K562 (cell line): Measurements from ENCODE around the gene DARS1.

ENCODE experiments used
- CREM ChIP-seq: IDR thresholded peaks from 2 replicates; pipeline ENCODE4 v1.6.1; 2014; ENCODE audit warnings: antibody characterized with exemption, low read depth
- EP300 ChIP-seq: IDR thresholded peaks from 2 replicates; pipeline ENCODE4 v1.6.1; 2012; ENCODE audit warnings: low read length, improper control_type of control experiment
- JUND ChIP-seq, 2 experiments: IDR thresholded peaks; 2 replicates in 1 of 2; 3 replicates in 1 of 2; pipeline ENCODE4 v1.6.1; 2011; ENCODE audit warnings: borderline replicate concordance in 2 of 2, low read depth in 2 of 2, low read length in 2 of 2, improper control_type of control experiment in 1 of 2, missing biosample characterization in 1 of 2, missing genetic modification characterization in 1 of 2, missing genetic modification reagents in 1 of 2
- RNF2 ChIP-seq: sonication (generic); IDR thresholded peaks from 2 replicates; pipeline ENCODE4 v1.6.1; 2016
- ZC3H11A ChIP-seq: IDR thresholded peaks from 2 replicates; pipeline ENCODE4 v1.6.1; 2012; ENCODE audit warnings: low read depth, low read length, improper control_type of control experiment
- TF ChIP-seq, protein P1 (sequence below): fragments of 450-650 bp; formaldehyde crosslinking; IDR thresholded peaks from 2 replicates; pipeline ENCODE4 v1.4.0; 2020; ENCODE audit warnings: mild to moderate bottlenecking, moderate library complexity
- TF ChIP-seq, protein P2 (sequence below), 2 experiments: fragments of 450-650 bp; formaldehyde crosslinking in 1 of 2; IDR thresholded peaks; 2 replicates each; pipeline versions ENCODE4 v1.4.0 to v1.6.1; 2014 to 2020; ENCODE audit warnings: mild to moderate bottlenecking in 2 of 2, borderline replicate concordance in 1 of 2, low read depth in 1 of 2
- TF ChIP-seq, protein P3 (sequence below): fragments of 450-650 bp; formaldehyde crosslinking; IDR thresholded peaks from 2 replicates; pipeline ENCODE4 v1.4.0; 2022; ENCODE audit warnings: missing genetic modification characterization
- TF ChIP-seq, protein P4 (sequence below), 3 experiments: IDR thresholded peaks in 2 of 3; conservative IDR thresholded peaks in 1 of 3; 2 replicates each; pipeline ENCODE4 v1.5.1; 2011 to 2012; ENCODE audit warnings: low read length in 3 of 3, mild to moderate bottlenecking in 3 of 3, control low read depth in 2 of 3, improper control_type of control experiment in 1 of 3, inconsistent platforms in 1 of 3, low read depth in 1 of 3, mixed read lengths in 1 of 3, moderate library complexity in 1 of 3; ENCODE audit not compliant: insufficient read depth in 2 of 3
- TF ChIP-seq, protein P5 (sequence below): fragments of 250-450 bp; sonication (Bioruptor Pico); IDR thresholded peaks from 2 replicates; pipeline ENCODE4 v1.4.0; 2020; ENCODE audit warnings: mild to moderate bottlenecking, moderate library complexity

DNA sequence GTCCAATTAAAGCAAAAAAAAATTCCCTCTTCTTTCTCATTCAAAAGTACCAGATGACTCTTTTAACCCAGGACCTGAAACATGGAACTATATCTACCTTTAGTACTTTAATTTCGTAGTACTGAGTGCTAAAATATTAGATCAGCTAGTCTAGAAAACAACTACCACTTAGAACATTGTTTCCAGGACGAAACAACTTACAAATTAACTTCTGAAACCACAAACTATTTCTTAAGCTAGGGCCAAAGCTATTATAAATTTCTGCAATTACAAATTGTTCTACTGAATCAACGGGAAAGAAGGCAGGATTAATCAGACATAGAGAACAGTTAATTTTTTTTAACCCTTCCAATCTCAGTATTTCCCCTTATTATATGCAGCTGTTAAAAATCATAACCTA is 39.9 kb downstream of the DARS1 start:
- TF ChIP-seq, protein P1, sequence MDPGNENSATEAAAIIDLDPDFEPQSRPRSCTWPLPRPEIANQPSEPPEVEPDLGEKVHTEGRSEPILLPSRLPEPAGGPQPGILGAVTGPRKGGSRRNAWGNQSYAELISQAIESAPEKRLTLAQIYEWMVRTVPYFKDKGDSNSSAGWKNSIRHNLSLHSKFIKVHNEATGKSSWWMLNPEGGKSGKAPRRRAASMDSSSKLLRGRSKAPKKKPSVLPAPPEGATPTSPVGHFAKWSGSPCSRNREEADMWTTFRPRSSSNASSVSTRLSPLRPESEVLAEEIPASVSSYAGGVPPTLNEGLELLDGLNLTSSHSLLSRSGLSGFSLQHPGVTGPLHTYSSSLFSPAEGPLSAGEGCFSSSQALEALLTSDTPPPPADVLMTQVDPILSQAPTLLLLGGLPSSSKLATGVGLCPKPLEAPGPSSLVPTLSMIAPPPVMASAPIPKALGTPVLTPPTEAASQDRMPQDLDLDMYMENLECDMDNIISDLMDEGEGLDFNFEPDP (CRISPR knock-in tag), result no peak
- TF ChIP-seq, protein P2, sequence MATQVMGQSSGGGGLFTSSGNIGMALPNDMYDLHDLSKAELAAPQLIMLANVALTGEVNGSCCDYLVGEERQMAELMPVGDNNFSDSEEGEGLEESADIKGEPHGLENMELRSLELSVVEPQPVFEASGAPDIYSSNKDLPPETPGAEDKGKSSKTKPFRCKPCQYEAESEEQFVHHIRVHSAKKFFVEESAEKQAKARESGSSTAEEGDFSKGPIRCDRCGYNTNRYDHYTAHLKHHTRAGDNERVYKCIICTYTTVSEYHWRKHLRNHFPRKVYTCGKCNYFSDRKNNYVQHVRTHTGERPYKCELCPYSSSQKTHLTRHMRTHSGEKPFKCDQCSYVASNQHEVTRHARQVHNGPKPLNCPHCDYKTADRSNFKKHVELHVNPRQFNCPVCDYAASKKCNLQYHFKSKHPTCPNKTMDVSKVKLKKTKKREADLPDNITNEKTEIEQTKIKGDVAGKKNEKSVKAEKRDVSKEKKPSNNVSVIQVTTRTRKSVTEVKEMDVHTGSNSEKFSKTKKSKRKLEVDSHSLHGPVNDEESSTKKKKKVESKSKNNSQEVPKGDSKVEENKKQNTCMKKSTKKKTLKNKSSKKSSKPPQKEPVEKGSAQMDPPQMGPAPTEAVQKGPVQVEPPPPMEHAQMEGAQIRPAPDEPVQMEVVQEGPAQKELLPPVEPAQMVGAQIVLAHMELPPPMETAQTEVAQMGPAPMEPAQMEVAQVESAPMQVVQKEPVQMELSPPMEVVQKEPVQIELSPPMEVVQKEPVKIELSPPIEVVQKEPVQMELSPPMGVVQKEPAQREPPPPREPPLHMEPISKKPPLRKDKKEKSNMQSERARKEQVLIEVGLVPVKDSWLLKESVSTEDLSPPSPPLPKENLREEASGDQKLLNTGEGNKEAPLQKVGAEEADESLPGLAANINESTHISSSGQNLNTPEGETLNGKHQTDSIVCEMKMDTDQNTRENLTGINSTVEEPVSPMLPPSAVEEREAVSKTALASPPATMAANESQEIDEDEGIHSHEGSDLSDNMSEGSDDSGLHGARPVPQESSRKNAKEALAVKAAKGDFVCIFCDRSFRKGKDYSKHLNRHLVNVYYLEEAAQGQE (IDR thresholded peaks at IDR 0.05; ENCODE audit: borderline replicate concordance), result no peak
- TF ChIP-seq, protein P2 (CRISPR knock-in tag; IDR thresholded peaks at IDR 0.05; ENCODE audit: low read depth), result no peak
- TF ChIP-seq ZC3H11A (no peak), CREM (no peak), JUND (IDR thresholded peaks at IDR 0.05; ENCODE audit: borderline replicate concordance, low read depth, low read length) (no peak), JUND (tag; IDR thresholded peaks at IDR 0.05; ENCODE audit: borderline replicate concordance, low read depth, low read length) (no peak), EP300 (no peak), RNF2 (no peak)
- TF ChIP-seq, protein P3, sequence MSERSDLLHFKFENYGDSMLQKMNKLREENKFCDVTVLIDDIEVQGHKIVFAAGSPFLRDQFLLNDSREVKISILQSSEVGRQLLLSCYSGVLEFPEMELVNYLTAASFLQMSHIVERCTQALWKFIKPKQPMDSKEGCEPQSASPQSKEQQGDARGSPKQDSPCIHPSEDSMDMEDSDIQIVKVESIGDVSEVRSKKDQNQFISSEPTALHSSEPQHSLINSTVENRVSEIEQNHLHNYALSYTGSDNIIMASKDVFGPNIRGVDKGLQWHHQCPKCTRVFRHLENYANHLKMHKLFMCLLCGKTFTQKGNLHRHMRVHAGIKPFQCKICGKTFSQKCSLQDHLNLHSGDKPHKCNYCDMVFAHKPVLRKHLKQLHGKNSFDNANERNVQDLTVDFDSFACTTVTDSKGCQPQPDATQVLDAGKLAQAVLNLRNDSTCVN, result no peak
- TF ChIP-seq, protein P4, sequence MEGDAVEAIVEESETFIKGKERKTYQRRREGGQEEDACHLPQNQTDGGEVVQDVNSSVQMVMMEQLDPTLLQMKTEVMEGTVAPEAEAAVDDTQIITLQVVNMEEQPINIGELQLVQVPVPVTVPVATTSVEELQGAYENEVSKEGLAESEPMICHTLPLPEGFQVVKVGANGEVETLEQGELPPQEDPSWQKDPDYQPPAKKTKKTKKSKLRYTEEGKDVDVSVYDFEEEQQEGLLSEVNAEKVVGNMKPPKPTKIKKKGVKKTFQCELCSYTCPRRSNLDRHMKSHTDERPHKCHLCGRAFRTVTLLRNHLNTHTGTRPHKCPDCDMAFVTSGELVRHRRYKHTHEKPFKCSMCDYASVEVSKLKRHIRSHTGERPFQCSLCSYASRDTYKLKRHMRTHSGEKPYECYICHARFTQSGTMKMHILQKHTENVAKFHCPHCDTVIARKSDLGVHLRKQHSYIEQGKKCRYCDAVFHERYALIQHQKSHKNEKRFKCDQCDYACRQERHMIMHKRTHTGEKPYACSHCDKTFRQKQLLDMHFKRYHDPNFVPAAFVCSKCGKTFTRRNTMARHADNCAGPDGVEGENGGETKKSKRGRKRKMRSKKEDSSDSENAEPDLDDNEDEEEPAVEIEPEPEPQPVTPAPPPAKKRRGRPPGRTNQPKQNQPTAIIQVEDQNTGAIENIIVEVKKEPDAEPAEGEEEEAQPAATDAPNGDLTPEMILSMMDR (IDR thresholded peaks at IDR 0.05 in 2 of 3, conservative IDR thresholded peaks at IDR 0.05 in 1 of 3; ENCODE audit: insufficient read depth in 2 of 3, low read depth in 1 of 3, low read length in 3 of 3), result no peak
- TF ChIP-seq, protein P5, sequence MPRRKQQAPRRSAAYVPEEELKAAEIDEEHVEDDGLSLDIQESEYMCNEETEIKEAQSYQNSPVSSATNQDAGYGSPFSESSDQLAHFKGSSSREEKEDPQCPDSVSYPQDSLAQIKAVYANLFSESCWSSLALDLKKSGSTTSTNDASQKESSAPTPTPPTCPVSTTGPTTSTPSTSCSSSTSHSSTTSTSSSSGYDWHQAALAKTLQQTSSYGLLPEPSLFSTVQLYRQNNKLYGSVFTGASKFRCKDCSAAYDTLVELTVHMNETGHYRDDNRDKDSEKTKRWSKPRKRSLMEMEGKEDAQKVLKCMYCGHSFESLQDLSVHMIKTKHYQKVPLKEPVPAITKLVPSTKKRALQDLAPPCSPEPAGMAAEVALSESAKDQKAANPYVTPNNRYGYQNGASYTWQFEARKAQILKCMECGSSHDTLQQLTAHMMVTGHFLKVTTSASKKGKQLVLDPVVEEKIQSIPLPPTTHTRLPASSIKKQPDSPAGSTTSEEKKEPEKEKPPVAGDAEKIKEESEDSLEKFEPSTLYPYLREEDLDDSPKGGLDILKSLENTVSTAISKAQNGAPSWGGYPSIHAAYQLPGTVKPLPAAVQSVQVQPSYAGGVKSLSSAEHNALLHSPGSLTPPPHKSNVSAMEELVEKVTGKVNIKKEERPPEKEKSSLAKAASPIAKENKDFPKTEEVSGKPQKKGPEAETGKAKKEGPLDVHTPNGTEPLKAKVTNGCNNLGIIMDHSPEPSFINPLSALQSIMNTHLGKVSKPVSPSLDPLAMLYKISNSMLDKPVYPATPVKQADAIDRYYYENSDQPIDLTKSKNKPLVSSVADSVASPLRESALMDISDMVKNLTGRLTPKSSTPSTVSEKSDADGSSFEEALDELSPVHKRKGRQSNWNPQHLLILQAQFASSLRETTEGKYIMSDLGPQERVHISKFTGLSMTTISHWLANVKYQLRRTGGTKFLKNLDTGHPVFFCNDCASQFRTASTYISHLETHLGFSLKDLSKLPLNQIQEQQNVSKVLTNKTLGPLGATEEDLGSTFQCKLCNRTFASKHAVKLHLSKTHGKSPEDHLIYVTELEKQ, result no peak
